HEK293 (cell line): ENCODE data around the gene TMEM145.
A peak's percentile ranks its signal among the peaks of the same experiment; 100 is the strongest.

Experiments used
- EGR2 ChIP-seq: fragments of 450-650 bp; formaldehyde crosslinking; IDR thresholded peaks from 2 replicates; pipeline ENCODE4 v1.5.1; 2016; ENCODE audit warnings: low read depth, missing biosample characterization, missing genetic modification characterization
- FEZF1 ChIP-seq: fragments of 450-650 bp; formaldehyde crosslinking; IDR thresholded peaks from 2 replicates; pipeline ENCODE4 v1.5.1; 2016; ENCODE audit warnings: missing biosample characterization, missing genetic modification characterization
- GFI1B ChIP-seq: fragments of 450-650 bp; formaldehyde crosslinking; IDR thresholded peaks from 2 replicates; pipeline ENCODE4 v1.5.1; 2016; ENCODE audit warnings: missing biosample characterization, missing genetic modification characterization
- GLI4 ChIP-seq: fragments of 450-650 bp; formaldehyde crosslinking; IDR thresholded peaks from 2 replicates; pipeline ENCODE4 v1.5.1; 2016; ENCODE audit warnings: missing biosample characterization, missing genetic modification characterization
- GLIS1 ChIP-seq: fragments of 450-650 bp; formaldehyde crosslinking; IDR thresholded peaks from 2 replicates; pipeline ENCODE4 v1.5.1; 2016; ENCODE audit warnings: missing biosample characterization, missing genetic modification characterization
- IKZF3 ChIP-seq: fragments of 450-650 bp; IDR thresholded peaks from 2 replicates; pipeline ENCODE4 v1.5.0; 2018; ENCODE audit warnings: missing biosample characterization, mild to moderate bottlenecking, missing genetic modification characterization, moderate library complexity
- KLF7 ChIP-seq: fragments of 450-650 bp; formaldehyde crosslinking; IDR thresholded peaks from 2 replicates; pipeline ENCODE4 v1.5.1; 2016; ENCODE audit warnings: missing biosample characterization, missing genetic modification characterization, borderline replicate concordance
- KLF8 ChIP-seq: fragments of 450-650 bp; formaldehyde crosslinking; IDR thresholded peaks from 2 replicates; pipeline ENCODE4 v1.5.1; 2016; ENCODE audit warnings: missing biosample characterization, missing genetic modification characterization
- PRDM6 ChIP-seq: fragments of 450-650 bp; formaldehyde crosslinking; IDR thresholded peaks from 2 replicates; pipeline ENCODE4 v1.5.1; 2017; ENCODE audit warnings: missing biosample characterization, missing genetic modification characterization
- SP3 ChIP-seq: fragments of 450-650 bp; formaldehyde crosslinking; IDR thresholded peaks from 2 replicates; pipeline ENCODE4 v1.5.1; 2016; ENCODE audit warnings: missing biosample characterization, missing genetic modification characterization
- SP7 ChIP-seq: fragments of 450-650 bp; formaldehyde crosslinking; IDR thresholded peaks from 2 replicates; pipeline ENCODE4 v1.5.1; 2016; ENCODE audit warnings: missing biosample characterization, missing genetic modification characterization
- YY1 ChIP-seq: fragments of 450-650 bp; formaldehyde crosslinking; IDR thresholded peaks from 2 replicates; pipeline ENCODE4 v1.5.1; 2018; ENCODE audit warnings: missing biosample characterization, missing genetic modification characterization
- ZBTB8A ChIP-seq: fragments of 450-650 bp; formaldehyde crosslinking; IDR thresholded peaks from 2 replicates; pipeline ENCODE4 v1.5.1; 2016; ENCODE audit warnings: missing biosample characterization, missing genetic modification characterization
- ZFP69B ChIP-seq: fragments of 450-650 bp; formaldehyde crosslinking; IDR thresholded peaks from 2 replicates; pipeline ENCODE4 v1.5.1; 2016; ENCODE audit warnings: missing biosample characterization, missing genetic modification characterization
- ZNF133 ChIP-seq: fragments of 450-650 bp; formaldehyde crosslinking; IDR thresholded peaks from 2 replicates; pipeline ENCODE4 v1.5.1; 2016; ENCODE audit warnings: missing biosample characterization, missing genetic modification characterization
- ZNF148 ChIP-seq: fragments of 450-650 bp; formaldehyde crosslinking; IDR thresholded peaks from 2 replicates; pipeline ENCODE4 v1.5.0; 2017; ENCODE audit warnings: missing biosample characterization, missing genetic modification characterization, borderline replicate concordance
- ZNF184 ChIP-seq: fragments of 450-650 bp; IDR thresholded peaks from 2 replicates; pipeline ENCODE4 v1.5.1; 2018; ENCODE audit warnings: missing biosample characterization, mild to moderate bottlenecking, missing genetic modification characterization
- ZNF221 ChIP-seq: fragments of 450-650 bp; formaldehyde crosslinking; IDR thresholded peaks from 2 replicates; pipeline ENCODE4 v1.5.1; 2017; ENCODE audit warnings: missing biosample characterization, missing genetic modification characterization, borderline replicate concordance
- ZNF223 ChIP-seq: fragments of 450-650 bp; formaldehyde crosslinking; IDR thresholded peaks from 2 replicates; pipeline ENCODE4 v1.5.1; 2016; ENCODE audit warnings: missing biosample characterization, missing genetic modification characterization
- ZNF24 ChIP-seq: fragments of 450-650 bp; formaldehyde crosslinking; IDR thresholded peaks from 2 replicates; pipeline ENCODE4 v1.5.1; 2016; ENCODE audit warnings: missing biosample characterization, missing genetic modification characterization
- ZNF423 ChIP-seq: fragments of 450-650 bp; formaldehyde crosslinking; IDR thresholded peaks from 2 replicates; pipeline ENCODE4 v1.5.1; 2016; ENCODE audit warnings: missing biosample characterization, missing genetic modification characterization
- ZNF48 ChIP-seq: fragments of 450-650 bp; formaldehyde crosslinking; IDR thresholded peaks from 2 replicates; pipeline ENCODE4 v1.5.1; 2016; ENCODE audit warnings: missing biosample characterization, missing genetic modification characterization
- ZNF488 ChIP-seq: fragments of 450-650 bp; formaldehyde crosslinking; IDR thresholded peaks from 2 replicates; pipeline ENCODE4 v1.5.1; 2016; ENCODE audit warnings: missing biosample characterization, missing genetic modification characterization
- ZNF521 ChIP-seq: fragments of 450-650 bp; formaldehyde crosslinking; IDR thresholded peaks from 2 replicates; pipeline ENCODE4 v1.5.1; 2017; ENCODE audit warnings: missing biosample characterization, mild to moderate bottlenecking, missing genetic modification characterization
- ZNF530 ChIP-seq: fragments of 450-650 bp; formaldehyde crosslinking; IDR thresholded peaks from 2 replicates; pipeline ENCODE4 v1.5.1; 2016; ENCODE audit warnings: low read depth, missing biosample characterization, missing genetic modification characterization
- ZNF549 ChIP-seq: fragments of 450-650 bp; IDR thresholded peaks from 2 replicates; pipeline ENCODE4 v1.5.1; 2018; ENCODE audit warnings: missing biosample characterization, missing genetic modification characterization, mild to moderate bottlenecking, inconsistent platforms, moderate library complexity
- ZNF585B ChIP-seq: fragments of 450-650 bp; formaldehyde crosslinking; IDR thresholded peaks from 2 replicates; pipeline ENCODE4 v1.5.1; 2016; ENCODE audit warnings: missing biosample characterization, missing genetic modification characterization
- ZNF629 ChIP-seq: fragments of 450-650 bp; formaldehyde crosslinking; IDR thresholded peaks from 2 replicates; pipeline ENCODE4 v1.5.1; 2017; ENCODE audit warnings: missing biosample characterization, missing genetic modification characterization
- ZNF639 ChIP-seq: fragments of 450-650 bp; formaldehyde crosslinking; IDR thresholded peaks from 2 replicates; pipeline ENCODE4 v1.5.1; 2016; ENCODE audit warnings: missing biosample characterization, missing genetic modification characterization
- ZNF664 ChIP-seq: fragments of 450-650 bp; formaldehyde crosslinking; IDR thresholded peaks from 2 replicates; pipeline ENCODE4 v1.5.1; 2016; ENCODE audit warnings: missing biosample characterization, missing genetic modification characterization
- ZNF704 ChIP-seq: fragments of 450-650 bp; formaldehyde crosslinking; IDR thresholded peaks from 2 replicates; pipeline ENCODE4 v1.5.1; 2016; ENCODE audit warnings: missing biosample characterization, missing genetic modification characterization
- ZNF776 ChIP-seq: fragments of 450-650 bp; formaldehyde crosslinking; IDR thresholded peaks from 2 replicates; pipeline ENCODE4 v1.5.0; 2017; ENCODE audit warnings: missing biosample characterization, missing genetic modification characterization, borderline replicate concordance
- ZNF830 ChIP-seq: fragments of 450-650 bp; IDR thresholded peaks from 2 replicates; pipeline ENCODE4 v1.5.0; 2018; ENCODE audit warnings: missing biosample characterization, missing genetic modification characterization, low read depth, mild to moderate bottlenecking, moderate library complexity
- ZNF837 ChIP-seq: fragments of 450-650 bp; formaldehyde crosslinking; IDR thresholded peaks from 2 replicates; pipeline ENCODE4 v1.5.1; 2016; ENCODE audit warnings: missing biosample characterization, missing genetic modification characterization
- ZNF843 ChIP-seq: fragments of 450-650 bp; formaldehyde crosslinking; IDR thresholded peaks from 2 replicates; pipeline ENCODE4 v1.5.1; 2016; ENCODE audit warnings: missing biosample characterization, missing genetic modification characterization
- ZSCAN16 ChIP-seq: fragments of 450-650 bp; formaldehyde crosslinking; IDR thresholded peaks from 2 replicates; pipeline ENCODE4 v1.5.1; 2016; ENCODE audit warnings: missing biosample characterization, missing genetic modification characterization

Gene TMEM145

GRCh38 chr19:42268142-42268703 lies 44.9 kb upstream of the TMEM145 start (continued):
- TF ChIP-seq PRDM6 (no peak), ZNF585B (tag by site-specific recombination) (no peak), IKZF3 (tag by site-specific recombination) (peak; percentile 62), SP7 (tag by site-specific recombination) (peak; percentile 92), ZFP69B (tag by site-specific recombination) (peak; percentile 67; the same call in 1 of the 2 replicates), ZNF549 (tag by site-specific recombination) (no peak), ZNF530 (tag by site-specific recombination) (no peak), GFI1B (tag by site-specific recombination) (no peak), ZNF837 (tag by site-specific recombination) (no peak), EGR2 (tag by site-specific recombination) (no peak; the same call in 1 of the 2 replicates), ZNF639 (peak; percentile 79; the same call in 1 of the 2 replicates), ZNF830 (tag by site-specific recombination) (no peak), ZNF664 (tag by site-specific recombination) (no peak), SP3 (tag by site-specific recombination) (no peak), ZNF423 (tag by site-specific recombination) (no peak), ZNF704 (tag by site-specific recombination) (no peak), ZNF776 (tag by site-specific recombination) (no peak), ZNF48 (tag by site-specific recombination) (no peak), ZNF521 (tag by site-specific recombination) (no peak), YY1 (tag by site-specific recombination) (no peak), GLIS1 (peak; percentile 84), ZNF133 (tag by site-specific recombination) (no peak), ZNF148 (tag by site-specific recombination) (no peak), ZNF221 (no peak), KLF8 (tag by site-specific recombination) (peak; percentile 80), ZNF488 (tag by site-specific recombination) (no peak), ZBTB8A (peak; percentile 36; the same call in 1 of the 2 replicates), FEZF1 (tag by site-specific recombination) (peak; percentile 31; the same call in 1 of the 2 replicates), ZNF843 (tag by site-specific recombination) (peak; percentile 92), GLI4 (tag by site-specific recombination) (no peak), ZNF223 (no peak), ZNF24 (tag by site-specific recombination) (peak; percentile 92), ZSCAN16 (tag by site-specific recombination) (no peak), KLF7 (tag by site-specific recombination) (no peak), ZNF629 (tag by site-specific recombination) (peak; percentile 95), ZNF184 (no peak)
